HT-29 (cell line): ENCODE data around the gene CCDC134. TPM values are rescaled to one million over a fixed set of nuclear protein-coding genes. Genes with fewer than 3 reads are reported as not detected.

Experiments
- DNase-seq: peaks from one replicate; pipeline ENCODE4 v3.0.0-alpha.2; 2015; ENCODE audit warnings: low spot score
- total RNA-seq: library from RNA; depleted of rRNA; stranded (reverse); fragments of >200 nt; shearing (Covaris generic); gene quantifications from 2 replicates; pipeline ENCODE4 v1.2.3, GENCODE V29; 2014

CCDC134 gene
- total RNA-seq, 1 experiment from 2014 or later: 14.6 TPM

GRCh38 chr22:41782751-41783150 lies 17.7 kb upstream of the CCDC134 start:
- DNase-seq: no peak

- DNase-seq: no peak
Measured at GRCh38 chr22:41787331-41787730, 13.1 kb upstream of the CCDC134 start.

GRCh38 chr22:41793871-41794270 lies 6.6 kb upstream of the CCDC134 start:
- DNase-seq: no peak

DNA sequence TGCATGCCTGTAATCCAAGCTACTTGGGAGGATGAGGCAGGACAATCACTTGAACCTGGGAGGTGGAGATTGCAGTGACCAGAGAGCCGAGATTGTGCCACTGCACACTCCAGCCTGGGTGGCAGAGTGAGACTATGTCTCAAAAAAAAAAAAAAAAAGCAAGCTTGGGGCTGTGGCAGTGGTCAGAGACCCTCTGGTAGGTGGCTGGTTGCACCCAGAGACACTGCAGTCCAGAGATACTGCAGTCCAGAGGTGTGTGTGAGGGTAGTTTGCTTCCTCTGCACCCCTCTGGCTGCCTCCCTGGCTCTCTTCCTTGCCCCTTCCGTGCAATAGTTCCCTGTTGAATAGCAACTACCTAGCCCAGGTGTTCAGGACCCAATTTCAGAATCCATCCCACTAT lies 1.7 kb upstream of the CCDC134 start:
- no peak for DNase-seq

DNA sequence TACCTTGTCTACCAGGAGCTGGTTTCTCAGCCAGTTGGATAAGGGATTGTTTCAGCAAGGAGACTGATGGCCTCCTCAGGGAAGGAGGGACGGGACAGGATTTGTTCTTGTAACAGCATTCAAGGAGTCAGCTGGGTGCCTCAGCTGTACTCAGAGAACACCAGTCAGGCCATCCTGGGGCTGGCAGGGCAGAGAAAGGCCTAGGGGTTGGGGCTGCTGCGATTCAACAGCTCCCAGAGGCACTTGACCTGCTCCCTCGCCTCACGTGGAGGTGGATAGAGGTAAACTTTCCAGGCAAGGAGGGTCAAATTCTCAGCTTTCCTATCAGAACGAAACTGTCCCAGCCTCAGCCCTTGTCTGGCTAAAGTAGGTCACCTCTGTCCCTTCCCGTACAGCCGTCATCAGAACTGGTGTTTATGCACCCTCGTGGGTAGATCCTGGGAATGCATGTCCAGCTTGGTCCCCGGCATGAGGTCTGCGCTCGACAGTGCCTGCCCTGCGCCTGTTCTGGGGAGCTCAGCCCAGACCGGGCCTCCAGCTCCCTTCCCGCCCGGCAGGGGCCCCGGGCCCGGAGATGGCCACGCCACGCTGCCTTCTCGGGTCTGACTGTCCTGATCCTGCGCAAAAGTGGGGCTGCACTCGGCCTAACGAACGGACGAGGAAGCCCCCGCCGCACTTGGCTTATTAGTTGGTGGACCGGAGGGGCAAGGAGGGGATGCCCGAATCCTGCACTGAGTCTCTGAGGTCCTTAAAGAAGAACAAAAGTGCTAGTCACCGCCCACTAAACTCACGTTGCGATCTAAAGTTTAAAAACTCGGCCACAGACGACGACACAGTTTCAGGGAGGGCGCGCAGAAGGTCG lies 762 bp upstream of the CCDC134 start:
- peak; percentile 4 for DNase-seq

- DNase-seq: peak; percentile 5
Measured at GRCh38 chr22:41801147-41801819, 804 bp downstream of the CCDC134 start.

DNA sequence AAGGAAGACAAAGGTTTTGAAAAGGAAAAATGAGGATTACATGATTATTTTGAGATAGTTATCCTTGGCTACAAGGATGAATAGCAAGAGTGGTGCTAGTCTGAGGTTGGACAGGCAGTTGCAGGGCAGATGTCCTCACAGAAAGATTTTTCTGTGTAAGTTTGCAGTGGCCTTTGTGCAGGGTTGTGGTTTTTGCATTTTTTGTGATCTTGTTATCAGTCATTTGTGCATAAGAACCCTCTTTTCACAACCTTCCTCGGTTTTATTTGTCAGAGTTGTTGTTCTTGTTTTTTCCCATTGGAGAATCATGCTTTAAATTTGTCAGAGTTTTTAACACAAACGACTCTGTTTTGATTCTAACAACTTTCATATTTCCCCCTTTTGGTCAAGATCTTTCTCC lies 1.4 kb downstream of the CCDC134 start:
- DNase-seq: no peak

DNA sequence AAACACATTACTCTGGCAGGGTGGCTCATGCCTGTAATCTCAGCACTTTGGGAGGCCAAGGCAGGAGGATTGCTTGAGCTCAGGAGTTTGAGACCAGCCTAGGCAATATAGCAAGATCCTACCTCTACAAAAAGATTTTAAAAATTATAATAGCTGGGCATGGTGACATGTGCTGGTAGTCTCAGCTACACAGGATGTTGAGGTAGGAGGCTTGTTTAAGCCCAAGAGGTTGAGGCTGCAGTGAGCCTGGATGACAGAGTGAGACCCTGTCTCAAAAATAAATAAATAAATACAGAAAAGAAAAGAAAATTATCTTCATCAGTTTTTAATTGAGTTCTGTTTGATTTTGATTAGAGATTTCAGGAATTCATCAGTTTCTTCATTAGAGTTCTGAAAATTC lies 5.2 kb downstream of the CCDC134 start:
- no peak for DNase-seq

- no peak for DNase-seq
Measured at GRCh38 chr22:41808400-41808799, 7.9 kb downstream of the CCDC134 start.

DNA sequence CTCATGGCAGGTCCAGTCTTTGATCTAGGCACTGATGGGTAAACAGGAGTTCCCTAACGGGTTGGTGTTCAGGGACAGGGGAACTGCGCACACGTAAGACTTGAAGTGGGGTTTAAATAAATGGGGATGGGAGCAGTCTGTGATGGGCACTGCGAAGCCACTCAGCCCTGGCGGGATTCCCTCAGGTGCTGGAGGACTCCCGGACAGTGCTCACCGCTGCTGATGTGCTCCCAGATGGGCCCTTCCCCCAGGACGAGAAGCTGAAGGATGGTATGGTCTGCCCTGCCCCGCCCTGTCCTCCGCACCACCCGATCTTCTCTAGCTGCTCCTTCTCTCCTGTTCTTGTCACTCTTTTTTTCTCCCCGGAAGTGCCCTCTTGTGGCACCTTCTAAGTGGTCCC lies 9.5 kb downstream of the CCDC134 start:
- DNase-seq: no peak

DNA sequence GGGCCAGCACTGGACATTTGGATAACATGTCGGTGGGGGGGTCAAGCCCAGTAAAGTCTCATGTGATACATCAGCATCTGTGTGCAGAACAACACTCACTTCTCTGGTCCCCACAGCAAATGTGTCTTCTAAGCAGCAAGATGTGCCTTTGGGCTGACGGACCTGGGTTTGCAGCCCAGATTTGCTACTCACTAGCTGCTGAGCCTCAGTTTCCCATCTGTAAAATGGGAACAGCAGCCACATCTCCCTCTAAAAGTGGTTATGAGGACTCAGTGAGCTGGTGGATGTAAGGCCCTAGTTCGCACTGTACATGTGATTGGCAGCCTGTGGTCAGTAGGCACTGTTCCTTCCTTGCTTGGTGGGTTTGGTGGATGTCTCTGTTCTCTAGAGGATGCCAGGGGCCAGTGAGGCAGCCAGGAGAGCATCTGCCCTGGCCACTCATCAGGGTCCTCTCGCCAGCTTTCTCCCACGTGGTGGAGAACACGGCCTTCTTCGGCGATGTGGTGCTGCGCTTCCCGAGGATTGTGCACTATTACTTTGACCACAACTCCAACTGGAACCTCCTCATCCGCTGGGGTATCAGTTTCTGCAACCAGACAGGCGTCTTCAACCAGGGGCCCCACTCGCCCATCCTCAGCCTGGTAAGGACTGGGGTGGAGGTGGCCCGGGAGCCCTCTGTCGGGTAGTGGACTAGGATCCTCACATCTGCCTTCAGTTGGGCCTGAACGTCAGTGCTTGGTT lies 12.5 kb downstream of the CCDC134 start:
- no peak for DNase-seq

DNA sequence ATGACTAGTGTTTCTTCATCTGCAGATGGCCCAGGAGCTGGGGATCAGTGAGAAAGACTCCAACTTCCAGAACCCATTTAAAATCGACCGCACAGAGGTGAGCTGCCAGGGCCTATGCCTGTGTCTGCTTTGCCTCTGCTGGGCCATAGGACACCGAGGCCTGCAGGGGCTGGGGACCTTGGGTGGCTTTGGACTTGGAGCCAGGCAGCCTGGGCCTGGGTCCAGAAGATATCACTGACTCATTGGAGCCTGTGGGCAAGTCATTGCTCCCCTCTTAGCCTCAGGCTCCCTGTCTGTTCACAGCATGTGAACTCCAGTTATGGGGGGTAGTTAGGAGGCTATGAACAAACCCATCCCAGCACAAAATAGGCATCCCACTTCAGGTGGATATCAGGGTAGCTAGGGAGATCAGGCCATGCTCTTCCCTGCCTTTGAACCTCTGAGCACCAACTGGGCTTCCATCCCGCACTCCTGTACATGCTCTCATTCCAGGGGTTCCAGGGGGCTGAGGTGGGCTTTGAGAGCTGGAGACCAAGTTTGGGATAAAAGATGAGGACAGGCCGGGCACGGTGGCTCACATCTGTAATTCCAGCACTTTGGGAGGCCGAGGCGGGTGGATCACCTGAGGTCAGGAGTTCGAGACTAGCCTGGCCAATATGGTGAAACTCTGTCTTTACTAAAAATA lies 13.4 kb downstream of the CCDC134 start:
- DNase-seq: no peak

DNA sequence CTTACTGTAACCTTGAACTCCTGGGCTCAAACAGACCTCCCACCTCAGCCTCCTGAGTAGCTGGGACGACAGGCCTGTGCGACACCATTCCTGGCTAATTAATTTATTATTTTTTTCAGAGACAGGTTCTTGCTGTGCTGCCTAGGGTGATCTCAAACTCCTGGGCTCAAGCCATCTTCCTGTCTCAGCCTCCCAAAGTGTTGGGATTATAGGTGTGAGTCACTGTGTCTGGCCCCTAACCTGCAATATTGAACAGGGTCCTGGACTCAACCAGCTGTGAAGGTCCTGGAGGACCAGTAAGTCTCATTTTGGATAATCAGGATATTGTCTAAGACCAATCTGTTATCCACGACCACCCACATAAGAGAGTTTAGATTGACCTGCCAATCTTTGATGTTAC lies 15.2 kb downstream of the CCDC134 start:
- DNase-seq: no peak

- no peak for DNase-seq
Measured at GRCh38 chr22:41816241-41816640, 15.8 kb downstream of the CCDC134 start.

- no peak for DNase-seq
Measured at GRCh38 chr22:41816871-41817270, 16.4 kb downstream of the CCDC134 start.

DNA sequence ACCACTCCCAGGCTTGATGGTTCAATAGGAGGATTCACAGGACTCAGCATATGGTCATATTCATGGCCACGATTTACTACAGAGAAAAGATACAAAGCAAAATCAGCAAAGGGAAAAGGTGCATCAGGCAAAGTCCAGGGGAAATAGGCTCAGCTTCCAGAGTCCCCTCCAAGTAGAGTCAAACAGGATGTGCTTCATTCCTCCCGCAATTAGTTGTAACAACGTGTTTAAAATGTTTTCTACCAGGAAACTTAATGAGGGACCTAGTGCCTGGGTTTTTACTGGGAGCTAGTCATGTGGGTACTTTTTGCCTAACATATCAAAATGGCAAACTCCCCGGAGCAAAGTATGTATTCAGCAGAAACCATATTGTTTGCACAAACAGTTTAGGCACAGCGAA lies 17.5 kb downstream of the CCDC134 start:
- no peak for DNase-seq

DNA sequence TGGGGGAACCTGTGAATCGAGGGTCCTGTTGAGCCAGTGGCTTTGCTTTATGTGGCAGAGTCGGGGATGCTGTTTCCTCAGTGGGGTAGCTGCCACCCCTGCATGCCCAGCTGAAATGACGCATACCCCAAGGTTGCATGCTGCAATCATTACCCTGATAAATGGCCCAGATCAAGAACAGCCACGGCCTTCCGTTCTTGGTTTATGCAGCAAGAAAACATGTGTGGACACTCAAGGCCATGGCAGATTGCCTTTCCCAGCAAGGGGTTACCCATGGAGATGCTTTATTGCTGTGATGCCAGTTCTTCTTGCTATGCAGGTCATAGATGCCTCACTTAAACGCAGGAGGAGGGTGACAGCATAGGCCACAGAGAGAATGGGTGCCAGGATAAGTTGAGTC lies 18.1 kb downstream of the CCDC134 start:
- DNase-seq: no peak

GRCh38 chr22:41819257-41819656 lies 18.8 kb downstream of the CCDC134 start:
- DNase-seq: no peak

DNA sequence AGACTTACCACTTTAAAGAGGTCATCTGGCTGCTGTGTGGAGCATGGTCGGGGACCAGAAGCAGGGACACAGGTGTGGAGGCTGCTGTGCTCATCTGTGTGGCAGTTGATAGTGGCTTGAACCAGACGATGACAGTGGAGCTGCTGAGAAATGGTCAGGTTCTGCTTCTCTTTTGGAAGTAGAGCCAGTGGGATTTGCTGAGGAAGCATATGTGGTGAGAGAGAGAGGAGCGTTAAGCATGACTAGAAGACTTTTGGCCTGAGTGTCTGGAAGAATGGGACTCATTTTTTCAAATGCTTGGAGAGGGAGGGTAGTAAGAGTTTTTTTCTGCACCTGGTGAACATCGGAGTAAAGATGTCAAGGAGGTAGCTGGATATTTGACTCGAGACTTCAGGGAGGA lies 20.0 kb downstream of the CCDC134 start:
- DNase-seq: no peak

- DNase-seq: no peak
Measured at GRCh38 chr22:41821471-41822316, 21.2 kb downstream of the CCDC134 start.
